GM18858 (cell line): ENCODE results near the gene FADS3.

ENCODE experiments used
- ATAC-seq: cut with Tn5 transposase; IDR thresholded peaks from one replicate; pipeline ENCODE4 v1.9.1; 2021; ENCODE audit not compliant: unreplicated experiment

FADS3 gene

GRCh38 chr11:61862714-61863547, 28.4 kb downstream of the FADS3 start:
- ATAC-seq, result no peak

- ATAC-seq, result no peak
Measured at GRCh38 chr11:61861634-61862033, 29.7 kb downstream of the FADS3 start.

- no peak for ATAC-seq
Measured at GRCh38 chr11:61860054-61860903, 31.1 kb downstream of the FADS3 start.

- no peak for ATAC-seq
Measured at GRCh38 chr11:61855939-61856680, 35.2 kb downstream of the FADS3 start.

GRCh38 chr11:61854966-61855714, 36.2 kb downstream of the FADS3 start:
- no peak for ATAC-seq

- no peak for ATAC-seq
Measured at GRCh38 chr11:61854206-61854895, 37.0 kb downstream of the FADS3 start.

- no peak for ATAC-seq
Measured at GRCh38 chr11:61853698-61854169, 37.6 kb downstream of the FADS3 start.

GRCh38 chr11:61851900-61852295, 39.4 kb downstream of the FADS3 start:
- no peak for ATAC-seq

GRCh38 chr11:61851113-61851899, 40.0 kb downstream of the FADS3 start:
- no peak for ATAC-seq

GRCh38 chr11:61850687-61851086, 40.7 kb downstream of the FADS3 start:
- ATAC-seq, result no peak

GRCh38 chr11:61848631-61849030, 42.7 kb downstream of the FADS3 start:
- no peak for ATAC-seq

GRCh38 chr11:61847914-61848581, 43.3 kb downstream of the FADS3 start:
- ATAC-seq, result no peak

GRCh38 chr11:61846362-61847020, 44.9 kb downstream of the FADS3 start:
- no peak for ATAC-seq

GRCh38 chr11:61844909-61845565, 46.3 kb downstream of the FADS3 start:
- no peak for ATAC-seq

- no peak for ATAC-seq
Measured at GRCh38 chr11:61842528-61842820, 48.9 kb downstream of the FADS3 start.

GRCh38 chr11:61841636-61842527, 49.5 kb downstream of the FADS3 start:
- ATAC-seq, result no peak

GRCh38 chr11:61840371-61840770, 51.0 kb downstream of the FADS3 start:
- ATAC-seq, result no peak
